HUES48 (cell line): ENCODE data around the gene TGFBR1.
"Not testable (repeated sequence)": the region's sequence is repeated elsewhere in the genome, so short reads cannot be mapped to it uniquely, and the experiment has no call there.

Experiments used
- H3K27ac ChIP-seq: one replicate; pipeline ENCODE4 v1.7.0; 2013; ENCODE audit warnings: low read depth, low read length, inconsistent platforms
- H3K27me3 ChIP-seq: 2 replicates; pipeline ENCODE4 v1.6.1; 2013; ENCODE audit warnings: mild to moderate bottlenecking, low read length; ENCODE audit not compliant: control insufficient read depth, insufficient read depth
- H3K36me3 ChIP-seq: 2 replicates; pipeline ENCODE4 v1.6.1; 2013; ENCODE audit warnings: low read length; ENCODE audit not compliant: control insufficient read depth, insufficient read depth
- H3K4me1 ChIP-seq: 2 replicates; pipeline ENCODE4 v1.6.1; 2013; ENCODE audit warnings: mild to moderate bottlenecking, low read length; ENCODE audit not compliant: control insufficient read depth, insufficient read depth
- H3K4me3 ChIP-seq: 2 replicates; pipeline ENCODE4 v1.5.1; 2013; ENCODE audit warnings: mild to moderate bottlenecking, low read depth, low read length
- H3K9ac ChIP-seq: 2 replicates; pipeline ENCODE4 v1.6.1; 2013; ENCODE audit warnings: mild to moderate bottlenecking, low read depth, low read length, moderate library complexity
- H3K9me3 ChIP-seq: 2 replicates; pipeline ENCODE4 v1.6.1; 2013; ENCODE audit warnings: low read length; ENCODE audit not compliant: control insufficient read depth, insufficient read depth

The TGFBR1 gene

GRCh38 chr9:99192786-99193465, 88.0 kb downstream of the TGFBR1 start:
- Histone ChIP-seq H3K9me3 (no peaks in the 10 kb centered on the region), H3K27me3 (no peaks in the 10 kb centered on the region), H3K36me3 (no peaks in the 10 kb centered on the region), H3K9ac (no peak overlapping the region), H3K4me1 (0 out of 2 replicates have a peak, but pooled peaks cover 4% of the 10 kb centered on the region), H3K4me3 (no peak overlapping the region), H3K27ac (no peak overlapping the region)

GRCh38 chr9:99193466-99193821, 88.5 kb downstream of the TGFBR1 start:
- Histone ChIP-seq H3K9ac (no peak overlapping the region), H3K4me1 (0 out of 2 replicates have a peak, but pooled peaks cover 5% of the 10 kb centered on the region), H3K27me3 (no peaks in the 10 kb centered on the region), H3K27ac (no peak overlapping the region), H3K36me3 (no peaks in the 10 kb centered on the region), H3K4me3 (no peak overlapping the region), H3K9me3 (no peaks in the 10 kb centered on the region)

- H3K9me3 ChIP-seq, H3K4me3 ChIP-seq, H3K36me3 ChIP-seq, H3K27me3 ChIP-seq, H3K27ac ChIP-seq, H3K4me1 ChIP-seq, H3K9ac ChIP-seq: not testable (repeated sequence)
These were observed 91.6 kb downstream of the TGFBR1 start for GRCh38 chr9:99196484-99196883.

GRCh38 chr9:99197124-99197630, 92.3 kb downstream of the TGFBR1 start:
- H3K27ac ChIP-seq = no peak overlapping the region
- H3K4me1 ChIP-seq = 0 out of 2 replicates have a peak, but pooled peaks cover 5% of the 10 kb centered on the region
- H3K9ac ChIP-seq = no peak overlapping the region
- H3K36me3 ChIP-seq = no peaks in the 10 kb centered on the region
- H3K27me3 ChIP-seq = no peaks in the 10 kb centered on the region
- no peak overlapping the region for H3K4me3 ChIP-seq
- H3K9me3 ChIP-seq = no peaks in the 10 kb centered on the region

GRCh38 chr9:99197987-99198386, 93.1 kb downstream of the TGFBR1 start:
- Histone ChIP-seq H3K36me3 (no peaks in the 10 kb centered on the region), H3K4me1 (0 out of 2 replicates have a peak, but pooled peaks cover 5% of the 10 kb centered on the region), H3K4me3 (no peak overlapping the region), H3K27me3 (no peaks in the 10 kb centered on the region), H3K9me3 (no peaks in the 10 kb centered on the region), H3K9ac (no peak overlapping the region), H3K27ac (no peak overlapping the region)

- no peak overlapping the region for H3K4me3 ChIP-seq
- no peak overlapping the region for H3K9ac ChIP-seq
- H3K4me1 ChIP-seq = 0 out of 2 replicates have a peak, but pooled peaks cover 5% of the 10 kb centered on the region
- no peaks in the 10 kb centered on the region for H3K27me3 ChIP-seq
- no peaks in the 10 kb centered on the region for H3K9me3 ChIP-seq
- no peak overlapping the region for H3K27ac ChIP-seq
- H3K36me3 ChIP-seq = no peaks in the 10 kb centered on the region
These were observed 95.1 kb downstream of the TGFBR1 start for GRCh38 chr9:99199938-99200539.

GRCh38 chr9:99201603-99202002, 96.7 kb downstream of the TGFBR1 start:
- Histone ChIP-seq H3K36me3 (no peaks in the 10 kb centered on the region), H3K27ac (no peak overlapping the region), H3K9me3 (no peaks in the 10 kb centered on the region), H3K27me3 (no peaks in the 10 kb centered on the region), H3K9ac (no peak overlapping the region), H3K4me1 (0 out of 2 replicates have a peak, but pooled peaks cover 5% of the 10 kb centered on the region), H3K4me3 (no peak overlapping the region)
